ENCODE data around the gene EVA1A.
A peak's percentile ranks its signal among the peaks of the same experiment; 100 is the strongest.
"Not testable (repeated sequence)": the region's sequence is repeated elsewhere in the genome, so short reads cannot be mapped to it uniquely, and the experiment has no call there.

The EVA1A gene

GRCh38 chr2:75482398-75482797 is 78.3 kb downstream of the EVA1A start (continued):
- no peak for TF ChIP-seq ZBTB49 (tag by site-specific recombination; IDR thresholded peaks at IDR 0.05; ENCODE audit: low read depth)
- TF ChIP-seq ZNF692 (tag by site-specific recombination; IDR thresholded peaks at IDR 0.05): no peak

- CTCF ChIA-PET: interaction anchor here (0.9 to 2.7 kb wide), 3 partner anchors 10 to 16 kb away, joined by 3 to 9 read pairs (median 4); no protein-coding TSS in a partner anchor
- no peak for TF ChIP-seq ZSCAN23 (tag by site-specific recombination; IDR thresholded peaks at IDR 0.05)
- TF ChIP-seq ZNF785 (tag by site-specific recombination; IDR thresholded peaks at IDR 0.05): no peak
- no peak for TF ChIP-seq ZNF2 (tag by site-specific recombination; IDR thresholded peaks at IDR 0.05)
- no peak for TF ChIP-seq ZNF266 (tag by site-specific recombination; IDR thresholded peaks at IDR 0.05; ENCODE audit: low read depth)
- TF ChIP-seq ZIC2 (tag by site-specific recombination; IDR thresholded peaks at IDR 0.05): no peak
- TF ChIP-seq ZBTB26 (tag by site-specific recombination; optimal IDR thresholded peaks at IDR 0.05): no peak
- no peak for TF ChIP-seq SCRT2 (tag by site-specific recombination; IDR thresholded peaks at IDR 0.05)
- TF ChIP-seq ZFP37 (tag by site-specific recombination; IDR thresholded peaks at IDR 0.05): no peak
- TF ChIP-seq ZNF184 (tag by site-specific recombination; IDR thresholded peaks at IDR 0.05): no peak
- no peak for TF ChIP-seq ZNF24 (tag by site-specific recombination; IDR thresholded peaks at IDR 0.05)
- TF ChIP-seq ZNF140 (tag by site-specific recombination; IDR thresholded peaks at IDR 0.05): no peak
- TF ChIP-seq ZNF341 (tag by site-specific recombination; IDR thresholded peaks at IDR 0.05; ENCODE audit: low read depth): no peak
- no peak for TF ChIP-seq ZNF654 (tag by site-specific recombination; IDR thresholded peaks at IDR 0.05; ENCODE audit: low read depth)
- H3K36me3 ChIP-seq (ENCODE audit: control insufficient read depth in 2 of 2, insufficient read depth in 1 of 2, low read length in 2 of 2): no peaks in the 10 kb centered on the region
- no peaks in the 10 kb centered on the region for H3K9me3 ChIP-seq (ENCODE audit: control insufficient read depth, insufficient read depth, low read depth, low read length)
- 0 out of 2 replicates have a peak, but pooled peaks cover 2% of the 10 kb centered on the region for H3K4me1 ChIP-seq (ENCODE audit: control insufficient read depth, insufficient read depth, low read length)
- H3K4me3 ChIP-seq (ENCODE audit: low read depth, low read length): no peak overlapping the region
- POLR2A ChIA-PET: no interaction called here
- no peak overlapping the region for H3K27ac ChIP-seq (ENCODE audit: extremely low read depth, low read depth, low read length)
These were observed 79.5 kb downstream of the EVA1A start for GRCh38 chr2:75480971-75481836.

- H3K27ac ChIP-seq (ENCODE audit: extremely low read depth, low read depth, low read length); POLR2A ChIA-PET; H3K4me3 ChIP-seq (ENCODE audit: low read depth, low read length); H3K4me1 ChIP-seq (ENCODE audit: control insufficient read depth, insufficient read depth, low read length); H3K9me3 ChIP-seq (ENCODE audit: control insufficient read depth, insufficient read depth, low read depth, low read length); H3K36me3 ChIP-seq (ENCODE audit: control insufficient read depth in 2 of 2, insufficient read depth in 1 of 2, low read length in 2 of 2): not testable (repeated sequence)
- CTCF ChIA-PET: interaction anchor here (0.6 to 2.4 kb wide), 2 partner anchors 11 to 87 kb away, joined by 5 to 21 read pairs; no protein-coding TSS in a partner anchor
- peak; percentile 55 for TF ChIP-seq ZNF510 (tag by site-specific recombination; IDR thresholded peaks at IDR 0.05; ENCODE audit: insufficient replicate concordance)
These were observed 83.0 kb downstream of the EVA1A start for GRCh38 chr2:75477696-75478095.
